HG03565 (cell line): ENCODE data around the gene SMIM45.
A peak's percentile ranks its signal among the peaks of the same experiment; 100 is the strongest.

Experiments used
- ATAC-seq: cut with Tn5 transposase; IDR thresholded peaks from one replicate; pipeline ENCODE4 v1.9.1; 2021; ENCODE audit warnings: mild to moderate bottlenecking, moderate library complexity; ENCODE audit not compliant: unreplicated experiment

SMIM45 gene

DNA sequence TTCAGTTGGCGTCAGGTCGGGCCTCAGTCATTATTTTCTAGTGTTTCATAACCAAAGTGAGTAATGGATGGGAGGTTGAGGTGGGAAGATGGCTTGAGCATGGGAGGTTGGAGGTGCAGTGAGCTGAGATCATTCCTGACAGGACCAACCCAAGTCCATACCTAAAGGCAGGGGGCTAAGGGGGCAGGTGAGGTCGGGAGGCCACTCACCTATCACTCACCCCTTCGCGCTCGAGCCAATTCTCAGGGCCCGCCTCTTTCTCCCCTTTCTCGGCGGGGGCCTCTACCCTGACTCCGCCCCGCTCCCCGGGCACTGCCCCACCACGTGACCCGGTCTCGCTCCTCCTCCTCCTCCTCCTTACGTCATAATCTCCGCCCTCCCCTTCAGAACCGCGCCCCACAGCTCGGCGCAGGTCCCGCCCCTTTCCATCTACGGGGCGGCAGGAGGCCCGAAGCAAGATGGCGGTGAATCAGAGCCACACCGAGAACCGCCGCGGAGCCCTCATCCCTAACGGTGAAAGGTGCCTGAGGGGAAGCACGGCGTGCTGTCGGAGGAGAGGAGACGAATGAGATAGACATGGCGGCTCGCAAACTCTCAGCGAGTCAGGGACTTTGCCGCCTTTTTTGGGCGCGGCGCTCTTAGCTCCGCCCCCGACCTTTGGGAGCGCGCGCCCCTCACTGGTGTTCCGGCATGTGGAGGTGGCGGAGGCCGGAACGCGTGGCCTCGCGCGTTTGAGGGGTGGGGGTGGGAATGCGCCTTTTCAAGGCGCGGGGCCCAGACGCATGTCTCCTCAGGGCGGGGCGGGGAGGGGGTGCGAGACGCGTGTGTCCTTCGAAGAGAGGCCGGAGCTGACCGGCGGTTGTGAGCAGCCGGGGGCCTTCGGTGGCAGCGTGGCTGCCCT, 46.7 kb downstream of the SMIM45 start, which contains the start of gene WBP2NL:
Gene WBP2NL (plus strand): TSS at position 428 of the 901 bp plus-strand sequence. CDS start 31 bp downstream, at position 459.
- ATAC-seq: peak; percentile 73

DNA sequence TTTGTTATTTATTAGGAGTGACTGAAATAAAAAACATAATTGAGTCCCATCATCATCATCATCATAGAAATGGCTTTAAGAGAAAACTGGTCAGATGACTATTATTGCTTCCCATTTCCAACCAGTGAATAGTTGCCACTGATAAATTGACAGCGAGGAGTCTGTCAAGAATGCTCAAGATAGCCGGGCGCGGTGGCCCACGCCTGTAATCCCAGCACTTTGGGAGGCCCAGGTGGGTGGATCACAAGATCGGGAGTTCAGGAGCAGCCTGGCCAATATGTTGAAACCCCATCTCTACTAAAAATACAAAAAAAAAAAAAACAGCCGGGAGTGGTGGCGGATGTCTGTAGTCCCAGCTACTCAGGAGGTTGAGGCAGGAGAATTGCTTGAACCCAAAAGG, 48.5 kb downstream of the SMIM45 start:
- ATAC-seq: no peak

DNA sequence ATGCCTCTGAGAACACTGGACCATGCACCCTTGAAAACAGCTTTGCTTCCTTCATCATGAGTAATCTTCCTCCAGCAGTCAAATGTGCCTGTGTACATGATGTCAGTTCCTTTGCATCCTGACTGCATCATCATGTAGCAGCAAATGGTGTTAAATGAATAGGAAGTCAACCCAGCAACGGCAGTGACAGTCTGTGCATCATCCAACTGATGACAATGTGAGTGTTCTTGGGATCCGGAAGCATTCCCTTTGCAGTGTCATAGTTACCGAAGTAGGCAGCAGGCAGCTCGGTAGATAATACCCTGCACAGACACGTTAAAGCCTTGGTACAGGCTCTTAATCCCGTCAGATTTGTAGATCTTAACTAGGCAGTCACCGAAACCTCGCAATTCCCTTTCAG, 49.2 kb downstream of the SMIM45 start:
- ATAC-seq: no peak

DNA sequence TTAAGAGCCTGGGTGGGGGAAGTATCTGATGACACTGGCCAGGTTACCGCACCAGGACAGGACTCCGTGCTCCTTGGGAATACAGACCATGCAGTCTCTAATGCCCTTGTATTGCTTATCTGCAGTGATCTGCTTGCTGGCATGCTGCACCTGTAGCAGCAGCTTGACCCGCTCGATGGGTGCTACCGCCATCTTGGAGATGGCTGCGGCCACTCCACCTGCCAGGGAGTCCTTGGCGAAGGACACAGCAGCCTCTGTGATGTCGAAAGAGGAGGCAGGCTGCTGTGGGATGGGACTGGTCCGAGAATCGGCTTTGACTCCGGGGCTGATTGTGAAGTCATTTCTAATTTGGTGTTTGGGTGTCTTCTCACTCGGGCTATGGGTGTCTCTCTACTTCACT, 49.8 kb downstream of the SMIM45 start:
- no peak for ATAC-seq

DNA sequence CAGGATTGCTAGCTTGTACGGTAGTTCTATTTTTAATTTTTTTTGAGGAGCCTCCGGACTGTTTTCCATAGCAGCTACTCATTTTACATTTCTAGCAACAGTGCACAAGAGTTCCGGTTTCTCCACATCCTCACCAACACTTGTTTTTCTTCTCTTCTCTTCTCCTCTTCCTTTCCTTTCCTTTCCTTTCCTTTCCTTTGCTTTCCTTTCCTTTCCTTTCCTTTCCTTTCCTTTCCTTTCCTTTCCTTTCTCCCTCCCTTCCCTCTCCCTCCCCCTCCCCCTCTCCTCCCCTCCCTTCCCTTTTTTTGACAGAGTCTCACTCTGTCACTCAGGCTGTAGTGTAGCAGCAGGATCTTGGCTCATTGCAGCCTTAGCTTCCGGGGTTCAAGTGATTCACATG, 56.0 kb downstream of the SMIM45 start:
- ATAC-seq: no peak
